AG04450 (cell line): ENCODE data around the gene PARM1. TPM values are rescaled to one million over a fixed set of nuclear protein-coding genes. Genes with fewer than 3 reads are reported as not detected.
"Not testable (repeated sequence)": the region's sequence is repeated elsewhere in the genome, so short reads cannot be mapped to it uniquely, and the experiment has no call there.

Experiments
- CTCF ChIA-PET: fragments of 300-600, 350-600 bp; formaldehyde crosslinking; extraction: SDS; loops from one replicate; lab custom pipeline; 2022; ENCODE audit warnings: antibody characterized with exemption, inconsistent platforms; lab: Charles Lee
- POLR2A ChIA-PET: fragments of 350-600 bp; formaldehyde crosslinking; extraction: SDS; loops from one replicate; lab custom pipeline; 2021; ENCODE audit warnings: antibody characterized with exemption, inconsistent platforms; lab: Yijun Ruan, JAX
- DNase-seq: peaks from one replicate; pipeline ENCODE4 v3.0.0-alpha.2; 2011; ENCODE audit warnings: low read depth, low spot score
- H3K27ac ChIP-seq: one replicate; pipeline ENCODE4 v1.5.1; 2012; ENCODE audit warnings: low read depth, low read length, control low read depth
- H3K27me3 ChIP-seq: one replicate; pipeline ENCODE4 v1.6.0; 2012; ENCODE audit warnings: low read length; ENCODE audit not compliant: control insufficient read depth, insufficient read depth
- H3K4me3 ChIP-seq: 2 replicates; pipeline ENCODE4 v1.5.1; 2011; ENCODE audit warnings: mild to moderate bottlenecking, low read depth, low read length, control low read depth
- H3K9me3 ChIP-seq: 2 replicates; pipeline ENCODE4 v1.5.1; 2012; ENCODE audit warnings: low read length; ENCODE audit not compliant: control insufficient read depth, insufficient read depth
- polyA plus RNA-seq: library from polyadenylated mRNA; depleted of rRNA; stranded (reverse); fragments of >200 nt; gene quantifications from 2 replicates; pipeline ENCODE4 v1.2.3, GENCODE V29; 2011
- TF ChIP-seq, protein P1 (sequence below): IDR thresholded peaks from 2 replicates; pipeline ENCODE4 v1.5.1; 2011; ENCODE audit warnings: low read depth, low read length, control low read depth, inconsistent platforms

Gene PARM1
- polyA plus RNA-seq, 1 experiment, result 0.10 TPM

DNA sequence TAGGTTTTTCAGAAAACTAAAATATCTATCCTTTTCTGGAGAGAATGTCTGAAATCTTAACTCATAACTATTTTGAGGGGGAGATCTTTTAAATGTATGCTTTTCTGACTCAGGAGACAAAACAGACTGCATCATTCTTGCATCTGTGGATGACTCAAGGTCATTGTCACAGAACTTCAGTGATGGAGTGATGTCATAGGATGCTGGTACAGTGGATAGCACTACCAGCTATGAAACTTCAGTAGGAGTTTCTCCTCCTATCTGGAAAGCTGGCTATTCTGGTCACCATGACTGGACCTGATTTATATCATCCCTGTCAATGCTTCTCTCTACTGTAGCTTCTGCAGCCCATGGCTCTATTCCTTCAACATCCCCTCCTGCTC is 50.3 kb downstream of the PARM1 start:
- no peaks in the 10 kb centered on the region for H3K9me3 ChIP-seq
- no peak for DNase-seq
- no peak overlapping the region for H3K27ac ChIP-seq
- TF ChIP-seq, protein P1, sequence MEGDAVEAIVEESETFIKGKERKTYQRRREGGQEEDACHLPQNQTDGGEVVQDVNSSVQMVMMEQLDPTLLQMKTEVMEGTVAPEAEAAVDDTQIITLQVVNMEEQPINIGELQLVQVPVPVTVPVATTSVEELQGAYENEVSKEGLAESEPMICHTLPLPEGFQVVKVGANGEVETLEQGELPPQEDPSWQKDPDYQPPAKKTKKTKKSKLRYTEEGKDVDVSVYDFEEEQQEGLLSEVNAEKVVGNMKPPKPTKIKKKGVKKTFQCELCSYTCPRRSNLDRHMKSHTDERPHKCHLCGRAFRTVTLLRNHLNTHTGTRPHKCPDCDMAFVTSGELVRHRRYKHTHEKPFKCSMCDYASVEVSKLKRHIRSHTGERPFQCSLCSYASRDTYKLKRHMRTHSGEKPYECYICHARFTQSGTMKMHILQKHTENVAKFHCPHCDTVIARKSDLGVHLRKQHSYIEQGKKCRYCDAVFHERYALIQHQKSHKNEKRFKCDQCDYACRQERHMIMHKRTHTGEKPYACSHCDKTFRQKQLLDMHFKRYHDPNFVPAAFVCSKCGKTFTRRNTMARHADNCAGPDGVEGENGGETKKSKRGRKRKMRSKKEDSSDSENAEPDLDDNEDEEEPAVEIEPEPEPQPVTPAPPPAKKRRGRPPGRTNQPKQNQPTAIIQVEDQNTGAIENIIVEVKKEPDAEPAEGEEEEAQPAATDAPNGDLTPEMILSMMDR, result no peak
- POLR2A ChIA-PET, result no interaction called here
- H3K27me3 ChIP-seq, result no peaks in the 10 kb centered on the region
- no peak overlapping the region for H3K4me3 ChIP-seq
- CTCF ChIA-PET, result no interaction called here

DNA sequence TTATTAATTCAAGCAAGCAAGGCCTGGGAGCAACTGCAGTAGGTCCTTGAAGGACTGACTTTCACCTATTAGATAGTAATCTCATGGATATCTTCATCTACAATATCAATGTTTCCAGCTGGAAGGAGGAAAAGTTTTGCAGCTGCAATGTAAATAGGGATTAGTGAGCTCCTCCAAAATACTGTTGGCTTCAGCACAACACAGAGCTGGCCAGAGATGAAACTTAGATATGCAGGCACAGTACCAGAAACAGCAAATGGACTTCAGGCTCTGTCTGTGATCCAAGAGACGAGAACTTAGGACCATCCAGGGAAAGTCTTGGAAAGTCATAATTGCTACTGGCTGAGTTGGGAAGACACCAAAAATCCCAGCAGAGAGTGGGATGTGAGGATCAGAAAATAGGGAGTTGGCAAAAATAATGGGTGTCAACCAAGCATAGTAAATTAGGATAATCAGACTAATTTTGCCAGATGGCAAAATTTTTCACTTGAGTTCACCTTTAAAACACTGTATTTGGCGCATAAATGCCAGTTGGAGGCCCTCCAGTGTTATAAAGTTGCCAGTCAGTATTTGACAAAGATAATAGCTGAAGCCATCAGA is 57.5 kb downstream of the PARM1 start:
- Histone ChIP-seq H3K27me3 (no peaks in the 10 kb centered on the region), H3K4me3 (no peak overlapping the region), H3K9me3 (no peaks in the 10 kb centered on the region), H3K27ac (no peak overlapping the region)
- DNase-seq, result no peak
- ChIA-PET CTCF (no interaction called here), POLR2A (no interaction called here)
- TF ChIP-seq, protein P1, result no peak

DNA sequence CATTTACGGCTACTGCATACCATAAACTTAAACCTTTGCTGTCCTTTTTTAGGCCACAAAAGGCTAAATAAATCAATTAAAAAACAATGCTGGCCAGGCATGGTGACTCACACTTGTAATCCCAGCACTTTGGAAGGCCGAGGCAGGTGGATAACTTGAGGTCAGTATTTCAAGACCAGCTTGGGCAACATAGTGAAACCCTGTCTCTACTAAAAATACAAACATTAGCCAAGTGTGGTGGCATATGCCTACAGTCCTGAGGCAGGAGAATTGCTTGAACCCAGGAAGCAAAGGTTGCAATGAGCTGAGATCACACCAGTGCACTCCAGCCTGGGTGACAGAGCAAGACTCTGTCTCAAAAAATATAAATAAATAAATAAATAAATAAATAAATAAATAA is 61.5 kb downstream of the PARM1 start:
- H3K27ac ChIP-seq, H3K9me3 ChIP-seq, POLR2A ChIA-PET, H3K27me3 ChIP-seq, H3K4me3 ChIP-seq, CTCF ChIA-PET, DNase-seq: not testable (repeated sequence)

DNA sequence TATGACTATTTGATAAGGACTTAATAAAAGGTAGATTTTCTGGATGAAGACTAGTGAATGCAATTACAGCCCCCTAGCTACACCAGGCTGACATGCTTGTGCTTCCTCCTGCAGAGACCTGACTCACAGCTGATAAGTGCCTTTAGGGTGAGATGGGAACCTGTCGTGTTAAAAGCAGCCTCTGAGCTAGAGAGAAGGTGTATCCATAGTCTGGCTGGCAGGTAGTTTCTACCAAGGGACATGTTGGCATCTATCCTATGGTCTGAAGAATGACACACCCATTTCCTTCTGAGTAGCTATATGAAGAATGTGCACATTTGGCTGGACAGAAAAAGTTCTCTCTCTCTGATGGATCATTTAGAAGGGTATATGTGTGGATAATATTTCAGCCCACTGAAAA is 64.1 kb downstream of the PARM1 start:
- ChIA-PET CTCF (no interaction called here), POLR2A (no interaction called here)
- no peak for DNase-seq
- no peak overlapping the region for H3K4me3 ChIP-seq
- H3K9me3 ChIP-seq, result no peaks in the 10 kb centered on the region
- TF ChIP-seq, protein P1, result no peak
- no peaks in the 10 kb centered on the region for H3K27me3 ChIP-seq
- no peak overlapping the region for H3K27ac ChIP-seq

DNA sequence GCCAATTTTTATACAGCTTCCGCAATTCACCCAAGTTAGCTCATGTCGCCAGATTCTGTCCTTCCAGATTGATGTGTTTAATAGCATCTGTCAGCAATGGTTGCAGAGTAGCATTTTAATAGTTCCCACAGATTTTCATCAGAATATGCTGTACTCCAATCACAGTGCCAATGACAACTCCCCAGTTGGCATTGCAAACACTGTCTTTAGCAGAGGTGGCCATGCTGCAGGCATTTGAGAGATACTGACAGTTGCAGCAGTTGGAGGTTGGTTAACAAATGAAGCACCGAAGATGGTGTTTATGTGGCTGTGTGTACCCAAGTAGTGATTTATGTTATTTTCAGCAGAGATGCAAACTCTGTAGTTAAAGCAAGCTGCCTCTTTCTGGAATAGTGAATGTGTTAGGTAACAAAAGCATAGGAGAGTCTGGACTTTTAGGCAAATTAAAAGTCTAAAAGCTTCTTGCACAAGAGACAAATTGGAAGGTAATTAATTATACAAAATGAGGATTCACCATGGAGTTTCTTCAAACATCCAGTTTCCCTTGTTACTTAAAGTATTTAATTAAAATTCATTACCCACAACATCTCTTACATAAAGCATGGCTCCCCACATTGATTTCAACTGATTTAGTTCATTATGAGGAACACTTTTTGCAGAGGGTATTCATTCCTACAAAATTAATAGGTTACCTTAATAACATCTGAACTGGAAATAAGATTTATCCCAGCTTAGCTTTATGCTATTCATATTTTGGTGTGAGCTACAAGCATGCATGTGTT is 65.2 kb downstream of the PARM1 start:
- no peak overlapping the region for H3K27ac ChIP-seq
- ChIA-PET CTCF (no interaction called here), POLR2A (no interaction called here)
- DNase-seq, result no peak
- H3K4me3 ChIP-seq, result no peak overlapping the region
- H3K9me3 ChIP-seq, result no peaks in the 10 kb centered on the region
- TF ChIP-seq, protein P1, result no peak
- H3K27me3 ChIP-seq, result no peaks in the 10 kb centered on the region
